Esophagus squamous epithelium (tissue), 4 donors: ENCODE results near the gene RCVRN.

Experiments
- POLR2A ChIP-seq, 4 donors: fragments of 450-650 bp; IDR thresholded peaks; one replicate each; pipeline ENCODE4 v1.6.1; 2017; ENCODE audit warnings: antibody characterized with exemption in 4 of 4, mild to moderate bottlenecking in 4 of 4, moderate library complexity in 3 of 4
- TF ChIP-seq, protein P1 (sequence below), 6 experiments: fragments of 450-650 bp in 4 of 6; fragments of 200-600 bp in 2 of 6; sonication (generic) in 2 of 6; IDR thresholded peaks; one replicate each; pipeline ENCODE4 v1.5.1; 2016 to 2019; ENCODE audit warnings: antibody characterized with exemption in 6 of 6, mild to moderate bottlenecking in 4 of 6, moderate library complexity in 4 of 6

DNA sequence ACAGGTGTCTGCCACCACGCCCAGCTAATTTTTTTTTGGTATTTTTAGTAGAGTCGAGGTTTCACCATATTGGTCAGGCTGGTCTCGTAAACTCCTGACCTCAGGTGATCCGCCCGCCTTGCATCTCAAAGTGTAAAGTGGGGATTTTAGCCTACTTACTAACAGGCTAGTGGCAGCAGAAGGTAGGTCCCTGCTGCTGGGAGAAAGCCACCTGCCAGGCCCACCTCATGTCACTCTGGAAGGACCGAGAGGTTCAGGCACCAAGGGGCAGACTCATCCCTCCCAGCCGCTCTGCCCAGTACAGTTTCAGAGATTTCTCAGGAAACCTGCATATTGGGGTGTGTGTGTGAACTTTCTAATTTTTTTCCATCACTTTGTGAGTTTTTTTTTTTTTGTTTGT, 2.1 kb upstream of the RCVRN start:
- TF ChIP-seq, protein P1, sequence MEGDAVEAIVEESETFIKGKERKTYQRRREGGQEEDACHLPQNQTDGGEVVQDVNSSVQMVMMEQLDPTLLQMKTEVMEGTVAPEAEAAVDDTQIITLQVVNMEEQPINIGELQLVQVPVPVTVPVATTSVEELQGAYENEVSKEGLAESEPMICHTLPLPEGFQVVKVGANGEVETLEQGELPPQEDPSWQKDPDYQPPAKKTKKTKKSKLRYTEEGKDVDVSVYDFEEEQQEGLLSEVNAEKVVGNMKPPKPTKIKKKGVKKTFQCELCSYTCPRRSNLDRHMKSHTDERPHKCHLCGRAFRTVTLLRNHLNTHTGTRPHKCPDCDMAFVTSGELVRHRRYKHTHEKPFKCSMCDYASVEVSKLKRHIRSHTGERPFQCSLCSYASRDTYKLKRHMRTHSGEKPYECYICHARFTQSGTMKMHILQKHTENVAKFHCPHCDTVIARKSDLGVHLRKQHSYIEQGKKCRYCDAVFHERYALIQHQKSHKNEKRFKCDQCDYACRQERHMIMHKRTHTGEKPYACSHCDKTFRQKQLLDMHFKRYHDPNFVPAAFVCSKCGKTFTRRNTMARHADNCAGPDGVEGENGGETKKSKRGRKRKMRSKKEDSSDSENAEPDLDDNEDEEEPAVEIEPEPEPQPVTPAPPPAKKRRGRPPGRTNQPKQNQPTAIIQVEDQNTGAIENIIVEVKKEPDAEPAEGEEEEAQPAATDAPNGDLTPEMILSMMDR (IDR thresholded peaks at IDR 0.05) = no peak
- no peak for TF ChIP-seq POLR2A (IDR thresholded peaks at IDR 0.05)
